Breast epithelium (tissue), 4 donors: ENCODE data around the gene ESYT1. TPM values are rescaled to one million over a fixed set of nuclear protein-coding genes. Genes with fewer than 3 reads are reported as not detected.

Experiments used
- DNase-seq, 2 donors: peaks; one replicate each; pipeline ENCODE4 v3.0.0-alpha.2; 2019; ENCODE audit warnings: low spot score in 2 of 2
- H3K27ac ChIP-seq, 2 donors: fragments of 200-600 bp; sonication (generic) in 1 of 2; one replicate each; pipeline ENCODE4 v1.5.1; 2016 to 2019; ENCODE audit warnings: mild to moderate bottlenecking in 1 of 2
- H3K27me3 ChIP-seq, 2 donors: fragments of 200-600 bp; sonication (generic) in 1 of 2; one replicate each; pipeline versions ENCODE4 v1.5.1 to v1.6.0; 2017 to 2019; ENCODE audit warnings: control low read depth in 1 of 2, mild to moderate bottlenecking in 1 of 2
- H3K36me3 ChIP-seq: fragments of 200-600 bp; one replicate; pipeline ENCODE4 v1.5.1; 2019
- H3K4me1 ChIP-seq, 2 donors: fragments of 200-600 bp; sonication (generic); one replicate each; pipeline ENCODE4 v1.5.1; 2016 to 2019; ENCODE audit warnings: control low read depth in 1 of 2
- H3K4me3 ChIP-seq, 3 donors: fragments of 200-600 bp; sonication (generic); 1 replicate in 2 of 3; 2 replicates in 1 of 3; pipeline ENCODE4 v1.5.1; 2016 to 2019; ENCODE audit warnings: mild to moderate bottlenecking in 3 of 3, moderate library complexity in 2 of 3
- H3K9me3 ChIP-seq, 2 donors: fragments of 200-600 bp; sonication (generic) in 1 of 2; one replicate each; pipeline ENCODE4 v1.5.1; 2016 to 2019; ENCODE audit warnings: control low read depth in 1 of 2
- POLR2A ChIP-seq: fragments of 450-650 bp; IDR thresholded peaks from one replicate; pipeline ENCODE4 v1.6.1; 2016; ENCODE audit warnings: antibody characterized with exemption, mild to moderate bottlenecking, moderate library complexity
- POLR2AphosphoS5 ChIP-seq, 3 donors: sonication (generic); formaldehyde crosslinking; IDR thresholded peaks; one replicate each; pipeline ENCODE4 v1.6.1; 2017; ENCODE audit warnings: antibody characterized with exemption in 3 of 3
- intact Hi-C: fragments of 100-400 bp; cut with DNase I; formaldehyde crosslinking; loops from one replicate; pipeline ENCODE4 v1.15.1; 2023; ENCODE audit warnings: low total_unique reads
- total RNA-seq, 3 donors: library from RNA; depleted of rRNA; stranded (reverse); fragments of >200 nt; gene quantifications; one replicate each; pipeline ENCODE4 v1.1.0, GENCODE V29; 2016
- TF ChIP-seq, protein P1 (sequence below), 3 donors: fragments of 450-650 bp; IDR thresholded peaks; one replicate each; pipeline ENCODE4 v1.5.1; 2016 to 2017; ENCODE audit warnings: antibody characterized with exemption in 3 of 3, mild to moderate bottlenecking in 3 of 3, moderate library complexity in 3 of 3

The ESYT1 gene
- total RNA-seq, 3 donors from 2014 or later, result 132 to 243 (median 146) TPM

DNA sequence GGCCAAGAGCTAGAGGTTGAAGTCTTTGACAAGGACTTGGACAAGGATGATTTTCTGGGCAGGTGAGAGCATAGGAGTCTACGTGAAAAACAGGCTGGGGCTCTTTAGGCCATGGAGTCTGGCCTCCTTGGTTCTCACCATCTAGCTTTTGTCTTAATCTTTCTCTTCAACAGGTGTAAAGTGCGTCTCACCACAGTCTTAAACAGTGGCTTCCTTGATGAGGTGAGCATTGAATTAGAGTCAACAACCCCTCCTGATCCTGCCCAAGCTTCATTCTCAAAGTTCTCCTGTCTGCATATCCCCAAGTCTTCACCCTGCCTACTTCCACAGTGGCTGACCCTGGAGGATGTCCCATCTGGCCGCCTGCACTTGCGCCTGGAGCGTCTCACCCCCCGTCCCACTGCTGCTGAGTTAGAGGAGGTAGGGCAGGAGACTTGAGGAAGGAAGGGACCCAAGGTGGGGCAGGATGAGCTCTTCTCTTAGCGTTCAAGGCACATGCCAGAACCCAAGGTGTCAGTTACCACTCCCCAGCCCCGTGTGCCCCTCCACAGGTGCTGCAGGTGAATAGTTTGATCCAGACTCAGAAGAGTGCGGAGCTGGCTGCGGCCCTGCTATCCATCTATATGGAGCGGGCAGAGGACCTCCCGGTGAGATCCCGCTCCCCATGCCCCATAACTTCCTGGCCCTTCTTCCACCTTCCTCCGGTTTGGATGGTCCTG lies 9.9 kb downstream of the ESYT1 start:
- no peaks in the 10 kb centered on the region for H3K36me3 ChIP-seq

DNA sequence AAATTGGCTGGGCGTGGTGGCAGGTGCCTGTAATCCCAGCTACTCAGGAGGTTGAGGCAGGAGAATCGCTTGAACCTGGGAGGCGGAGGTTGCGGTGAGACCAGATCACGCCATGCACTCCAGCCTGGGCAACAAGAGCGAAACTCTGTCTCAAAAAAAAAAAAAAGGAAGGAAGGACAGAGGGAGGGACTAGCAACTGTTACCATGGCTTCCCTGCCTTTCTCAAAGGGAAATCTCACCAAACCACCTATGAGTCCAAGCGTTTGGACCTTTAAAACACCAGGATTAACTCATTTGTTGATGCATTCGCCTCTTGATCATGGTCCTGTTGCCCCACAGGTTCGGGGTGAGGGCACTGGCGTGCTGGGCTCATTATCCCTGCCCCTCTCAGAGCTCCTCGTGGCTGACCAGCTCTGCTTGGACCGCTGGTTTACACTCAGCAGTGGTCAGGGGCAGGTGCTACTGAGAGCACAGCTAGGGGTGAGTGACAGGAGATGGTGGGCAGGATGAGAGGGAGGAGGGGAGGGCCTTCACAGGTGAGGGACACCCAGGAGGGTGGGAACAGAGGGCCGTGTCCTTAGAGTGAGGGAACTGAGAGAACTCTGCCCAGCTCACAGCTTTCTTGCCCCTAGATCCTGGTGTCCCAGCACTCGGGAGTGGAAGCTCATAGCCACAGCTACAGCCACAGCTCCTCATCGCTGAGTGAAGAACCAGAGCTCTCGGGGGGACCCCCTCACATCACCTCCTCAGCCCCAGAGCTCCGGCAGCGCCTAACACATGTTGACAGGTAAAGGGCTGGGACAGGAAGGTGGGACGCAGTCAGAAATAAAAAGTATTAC lies 14.1 kb downstream of the ESYT1 start:
- H3K27me3 ChIP-seq, result no peaks in the 10 kb centered on the region
- no peaks in the 10 kb centered on the region for H3K9me3 ChIP-seq
- no peak overlapping the region for H3K4me3 ChIP-seq
- intact Hi-C loops, result no loop called here
- no peak for DNase-seq
- peak overlapping the region in 1 of 2 donors; percentile 45 for H3K27ac ChIP-seq
- TF ChIP-seq, protein P1, sequence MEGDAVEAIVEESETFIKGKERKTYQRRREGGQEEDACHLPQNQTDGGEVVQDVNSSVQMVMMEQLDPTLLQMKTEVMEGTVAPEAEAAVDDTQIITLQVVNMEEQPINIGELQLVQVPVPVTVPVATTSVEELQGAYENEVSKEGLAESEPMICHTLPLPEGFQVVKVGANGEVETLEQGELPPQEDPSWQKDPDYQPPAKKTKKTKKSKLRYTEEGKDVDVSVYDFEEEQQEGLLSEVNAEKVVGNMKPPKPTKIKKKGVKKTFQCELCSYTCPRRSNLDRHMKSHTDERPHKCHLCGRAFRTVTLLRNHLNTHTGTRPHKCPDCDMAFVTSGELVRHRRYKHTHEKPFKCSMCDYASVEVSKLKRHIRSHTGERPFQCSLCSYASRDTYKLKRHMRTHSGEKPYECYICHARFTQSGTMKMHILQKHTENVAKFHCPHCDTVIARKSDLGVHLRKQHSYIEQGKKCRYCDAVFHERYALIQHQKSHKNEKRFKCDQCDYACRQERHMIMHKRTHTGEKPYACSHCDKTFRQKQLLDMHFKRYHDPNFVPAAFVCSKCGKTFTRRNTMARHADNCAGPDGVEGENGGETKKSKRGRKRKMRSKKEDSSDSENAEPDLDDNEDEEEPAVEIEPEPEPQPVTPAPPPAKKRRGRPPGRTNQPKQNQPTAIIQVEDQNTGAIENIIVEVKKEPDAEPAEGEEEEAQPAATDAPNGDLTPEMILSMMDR (IDR thresholded peaks at IDR 0.05), result no peak
- TF ChIP-seq POLR2AphosphoS5 (IDR thresholded peaks at IDR 0.05) (no peak), POLR2A (no peak)
- H3K4me1 ChIP-seq, result no peaks in the 10 kb centered on the region
- peaks cover 9% of the 10 kb centered on the region for H3K36me3 ChIP-seq

More for the DNA sequence above, 9.9 kb downstream of the ESYT1 start:
- Histone ChIP-seq H3K27me3 (no peaks in the 10 kb centered on the region), H3K27ac (no peak overlapping the region), H3K4me3 (no peak overlapping the region), H3K9me3 (no peaks in the 10 kb centered on the region), H3K4me1 (no peaks in the 10 kb centered on the region)
- DNase-seq, result no peak
- intact Hi-C loops, result no loop called here
- TF ChIP-seq POLR2A (no peak), POLR2AphosphoS5 (IDR thresholded peaks at IDR 0.05) (no peak)
- TF ChIP-seq, protein P1 (IDR thresholded peaks at IDR 0.05), result no peak

GRCh38 chr12:56143217-56143616 lies 15.2 kb downstream of the ESYT1 start:
- Histone ChIP-seq H3K36me3 (peaks cover 9% of the 10 kb centered on the region), H3K9me3 (no peaks in the 10 kb centered on the region), H3K4me3 (no peak overlapping the region), H3K4me1 (no peaks in the 10 kb centered on the region), H3K27me3 (no peaks in the 10 kb centered on the region), H3K27ac (peak overlapping the region; percentile 45 to 72)
- intact Hi-C loops, result no loop called here
- TF ChIP-seq POLR2AphosphoS5 (IDR thresholded peaks at IDR 0.05) (no peak), POLR2A (no peak)
- TF ChIP-seq, protein P1 (IDR thresholded peaks at IDR 0.05), result no peak
- DNase-seq, result no peak

DNA sequence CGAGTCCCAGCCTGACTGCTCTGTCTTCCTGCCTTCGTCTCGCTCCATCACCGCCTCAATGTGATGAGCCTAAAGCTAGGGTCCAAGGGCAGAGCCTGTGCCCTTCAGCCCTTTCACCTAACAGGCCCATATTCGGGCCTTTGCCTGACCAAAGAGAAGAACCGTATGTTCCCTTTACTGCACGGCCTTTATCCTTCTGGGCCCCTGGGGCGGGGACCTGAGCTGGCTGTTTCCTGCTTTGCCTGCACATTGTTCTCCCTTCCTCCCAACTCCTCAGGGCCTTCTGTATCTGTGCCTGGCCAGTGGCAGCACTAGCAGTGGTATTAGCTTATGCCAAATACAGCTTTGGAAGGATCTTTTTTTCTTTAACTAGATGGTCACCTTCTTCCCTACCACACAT lies 15.8 kb downstream of the ESYT1 start:
- peak in 1 of 3 donors; percentile 47 for TF ChIP-seq POLR2AphosphoS5 (IDR thresholded peaks at IDR 0.05)
- no peak for TF ChIP-seq POLR2A
- no peak for DNase-seq
- H3K9me3 ChIP-seq, result no peaks in the 10 kb centered on the region
- no peaks in the 10 kb centered on the region for H3K4me1 ChIP-seq
- no peaks in the 10 kb centered on the region for H3K27me3 ChIP-seq
- H3K27ac ChIP-seq, result peak overlapping the region; percentile 45 to 72
- no peak overlapping the region for H3K4me3 ChIP-seq
- intact Hi-C loops, result no loop called here
- peaks cover 9% of the 10 kb centered on the region for H3K36me3 ChIP-seq

- Histone ChIP-seq H3K4me1 (no peaks in the 10 kb centered on the region), H3K36me3 (peaks cover 9% of the 10 kb centered on the region), H3K27ac (peak overlapping the region in 1 of 2 donors; percentile 14), H3K27me3 (no peaks in the 10 kb centered on the region), H3K4me3 (no peak overlapping the region), H3K9me3 (no peaks in the 10 kb centered on the region)
- TF ChIP-seq POLR2AphosphoS5 (IDR thresholded peaks at IDR 0.05) (no peak), POLR2A (no peak)
- TF ChIP-seq, protein P1 (IDR thresholded peaks at IDR 0.05), result no peak
- DNase-seq, result no peak
- intact Hi-C loops, result no loop called here
Observed at GRCh38 chr12:56145217-56145616, 17.1 kb downstream of the ESYT1 start.
